ENCODE measurements around the gene PNMA8C. TPM values are rescaled to one million over a fixed set of nuclear protein-coding genes. Genes with fewer than 3 reads are reported as not detected.

PNMA8C gene
- total RNA-seq, 2 experiments from 2014 or later, result not detected

DNA sequence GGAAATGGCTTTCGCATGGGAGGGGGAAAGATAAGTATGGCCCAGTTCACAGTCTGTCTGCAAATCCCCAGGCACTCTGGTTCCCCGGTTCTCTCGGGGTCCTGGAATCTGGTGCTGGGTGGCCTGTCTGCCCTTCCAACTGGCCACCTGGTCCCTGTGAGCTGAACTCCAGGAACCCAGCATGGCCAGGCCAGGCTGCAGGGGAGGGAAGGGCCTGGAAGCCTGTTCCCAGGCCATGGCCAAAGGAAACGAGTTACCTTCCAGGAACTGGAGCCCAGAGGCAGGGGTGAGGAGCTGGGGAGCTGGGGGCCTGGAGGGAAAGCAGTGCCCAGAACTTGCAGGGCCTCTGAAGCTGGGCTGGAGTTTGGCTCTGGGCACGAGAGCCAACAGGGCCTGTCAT is 19.1 kb upstream of the PNMA8C start:
- CTCF ChIA-PET, result no interaction called here
- intact Hi-C loops (cut with DNase I, micrococcal nuclease), result no loop called here
- H3K27me3 ChIP-seq (ENCODE audit: control insufficient read depth in 1 of 2, insufficient read depth in 2 of 2, low read length in 2 of 2), result no peaks in the 10 kb centered on the region

DNA sequence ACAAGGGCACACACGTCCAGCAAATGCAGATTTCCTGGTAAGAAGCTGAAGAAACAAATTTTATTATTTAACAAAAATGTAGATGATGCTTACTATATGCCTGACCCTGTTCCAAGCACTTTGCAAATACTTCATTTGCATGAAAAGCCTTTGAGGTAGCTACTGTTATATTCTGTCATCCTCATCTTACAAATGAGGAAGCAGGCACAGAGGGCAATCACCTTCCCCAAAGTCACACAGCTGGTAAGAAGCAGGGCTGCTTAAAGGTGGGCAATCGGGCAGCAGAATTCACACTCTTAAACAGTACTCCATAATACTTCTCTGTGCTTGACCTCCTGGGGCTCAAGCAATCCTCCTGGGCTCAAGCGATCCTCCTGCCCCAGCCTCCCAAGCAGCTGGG is 18.3 kb upstream of the PNMA8C start:
- no peaks in the 10 kb centered on the region for H3K4me1 Mint-ChIP-seq (ENCODE audit: low read depth)

More for the DNA sequence above, 19.1 kb upstream of the PNMA8C start:
- ATAC-seq (ENCODE audit: poor library complexity) (no peak), DNase-seq (no peak)
- H3K4me1 ChIP-seq (ENCODE audit: insufficient read depth, low read length), result no peaks in the 10 kb centered on the region
- peaks cover 43% of the 10 kb centered on the region for H3K27me3 Mint-ChIP-seq
- H3K27ac Mint-ChIP-seq, result no peak overlapping the region
- H3K27ac ChIP-seq (ENCODE audit: low read depth in 1 of 2, low read length in 2 of 2), result no peak overlapping the region
- H3K36me3 ChIP-seq (ENCODE audit: insufficient read depth, low read length), result no peaks in the 10 kb centered on the region
- TF ChIP-seq, protein P1, sequence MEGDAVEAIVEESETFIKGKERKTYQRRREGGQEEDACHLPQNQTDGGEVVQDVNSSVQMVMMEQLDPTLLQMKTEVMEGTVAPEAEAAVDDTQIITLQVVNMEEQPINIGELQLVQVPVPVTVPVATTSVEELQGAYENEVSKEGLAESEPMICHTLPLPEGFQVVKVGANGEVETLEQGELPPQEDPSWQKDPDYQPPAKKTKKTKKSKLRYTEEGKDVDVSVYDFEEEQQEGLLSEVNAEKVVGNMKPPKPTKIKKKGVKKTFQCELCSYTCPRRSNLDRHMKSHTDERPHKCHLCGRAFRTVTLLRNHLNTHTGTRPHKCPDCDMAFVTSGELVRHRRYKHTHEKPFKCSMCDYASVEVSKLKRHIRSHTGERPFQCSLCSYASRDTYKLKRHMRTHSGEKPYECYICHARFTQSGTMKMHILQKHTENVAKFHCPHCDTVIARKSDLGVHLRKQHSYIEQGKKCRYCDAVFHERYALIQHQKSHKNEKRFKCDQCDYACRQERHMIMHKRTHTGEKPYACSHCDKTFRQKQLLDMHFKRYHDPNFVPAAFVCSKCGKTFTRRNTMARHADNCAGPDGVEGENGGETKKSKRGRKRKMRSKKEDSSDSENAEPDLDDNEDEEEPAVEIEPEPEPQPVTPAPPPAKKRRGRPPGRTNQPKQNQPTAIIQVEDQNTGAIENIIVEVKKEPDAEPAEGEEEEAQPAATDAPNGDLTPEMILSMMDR (IDR thresholded peaks at IDR 0.05), result no peak
- H3K9me3 Mint-ChIP-seq, result peaks cover 7% of the 10 kb centered on the region
- peaks cover 5 to 7% of the 10 kb centered on the region in 2 experiments for H3K9me3 ChIP-seq (ENCODE audit: control insufficient read depth in 1 of 2, insufficient read depth in 1 of 2, low read length in 2 of 2)
- no peaks in the 10 kb centered on the region for H3K36me3 Mint-ChIP-seq (ENCODE audit: low read depth)
- H3K4me3 ChIP-seq (ENCODE audit: low read length), result no peak overlapping the region
- no peaks in the 10 kb centered on the region for H3K4me1 Mint-ChIP-seq (ENCODE audit: low read depth)
- no peak overlapping the region for H3K4me3 Mint-ChIP-seq
- POLR2A ChIA-PET, result no interaction called here

DNA sequence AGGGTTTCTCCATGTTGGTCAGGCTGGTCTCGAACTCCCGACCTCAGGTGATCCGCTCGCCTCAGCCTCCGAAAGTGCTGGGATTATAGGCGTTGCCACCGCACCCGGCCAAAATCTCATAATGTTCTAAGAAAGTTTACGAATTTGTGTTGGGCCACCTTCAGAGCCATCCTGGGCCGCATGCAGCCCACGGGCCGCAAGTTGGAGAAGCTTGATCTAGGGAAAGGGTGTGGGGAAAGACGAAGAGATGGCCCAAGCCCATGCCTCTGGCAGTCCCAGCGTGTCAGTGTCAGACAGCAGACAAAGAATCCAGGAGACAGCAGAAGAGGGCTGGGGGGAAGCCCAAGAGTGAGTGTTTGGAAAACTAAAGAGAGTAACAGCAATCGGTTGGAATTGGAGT is 17.3 kb upstream of the PNMA8C start:
- POLR2A ChIA-PET, result no interaction called here
- Mint-ChIP-seq H3K27ac (no peak overlapping the region), H3K27me3 (peaks cover 28% of the 10 kb centered on the region), H3K4me1 (ENCODE audit: low read depth) (no peaks in the 10 kb centered on the region), H3K4me3 (no peak overlapping the region), H3K36me3 (ENCODE audit: low read depth) (no peaks in the 10 kb centered on the region), H3K9me3 (peaks cover 7% of the 10 kb centered on the region)
- Histone ChIP-seq H3K4me1 (ENCODE audit: insufficient read depth, low read length) (no peaks in the 10 kb centered on the region), H3K36me3 (ENCODE audit: insufficient read depth, low read length) (no peaks in the 10 kb centered on the region), H3K9me3 (ENCODE audit: control insufficient read depth in 1 of 2, insufficient read depth in 1 of 2, low read length in 2 of 2) (peaks cover 5 to 7% of the 10 kb centered on the region in 2 experiments), H3K27ac (ENCODE audit: low read depth in 1 of 2, low read length in 2 of 2) (no peak overlapping the region), H3K4me3 (ENCODE audit: low read length) (no peak overlapping the region), H3K27me3 (ENCODE audit: control insufficient read depth in 1 of 2, insufficient read depth in 2 of 2, low read length in 2 of 2) (no peaks in the 10 kb centered on the region)
- TF ChIP-seq, protein P1 (IDR thresholded peaks at IDR 0.05), result no peak
- CTCF ChIA-PET, result no interaction called here
- ATAC-seq (ENCODE audit: poor library complexity), result no peak
- DNase-seq, result no peak
- intact Hi-C loops (cut with DNase I, micrococcal nuclease), result no loop called here

More for the DNA sequence above, 18.3 kb upstream of the PNMA8C start:
- ChIA-PET POLR2A (no interaction called here), CTCF (no interaction called here)
- H3K9me3 Mint-ChIP-seq, result peaks cover 7% of the 10 kb centered on the region
- intact Hi-C loops (cut with DNase I, micrococcal nuclease), result no loop called here
- TF ChIP-seq, protein P1 (IDR thresholded peaks at IDR 0.05), result no peak
- ATAC-seq (ENCODE audit: poor library complexity) (no peak), DNase-seq (no peak)
- peaks cover 5 to 7% of the 10 kb centered on the region in 2 experiments for H3K9me3 ChIP-seq (ENCODE audit: control insufficient read depth in 1 of 2, insufficient read depth in 1 of 2, low read length in 2 of 2)
- no peaks in the 10 kb centered on the region for H3K27me3 ChIP-seq (ENCODE audit: control insufficient read depth in 1 of 2, insufficient read depth in 2 of 2, low read length in 2 of 2)
- H3K36me3 ChIP-seq (ENCODE audit: insufficient read depth, low read length), result no peaks in the 10 kb centered on the region
- no peak overlapping the region for H3K4me3 ChIP-seq (ENCODE audit: low read length)
- H3K27ac Mint-ChIP-seq, result no peak overlapping the region
- no peak overlapping the region for H3K4me3 Mint-ChIP-seq
- no peaks in the 10 kb centered on the region for H3K36me3 Mint-ChIP-seq (ENCODE audit: low read depth)
- H3K27ac ChIP-seq (ENCODE audit: low read depth in 1 of 2, low read length in 2 of 2), result no peak overlapping the region
- H3K4me1 ChIP-seq (ENCODE audit: insufficient read depth, low read length), result no peaks in the 10 kb centered on the region
- H3K27me3 Mint-ChIP-seq, result peaks cover 38% of the 10 kb centered on the region
